Fibroblast of pulmonary artery (primary cell): Measurements from ENCODE around the gene FHL2.

ENCODE experiments used
- DNase-seq: peaks from one replicate; pipeline ENCODE4 v3.0.0-alpha.2; 2010; ENCODE audit warnings: low read depth
- H3K4me3 ChIP-seq: replicated peaks from 2 replicates; pipeline ENCODE4 v1.5.1; 2011; ENCODE audit warnings: low read depth, mild to moderate bottlenecking, control low read depth, low read length, moderate library complexity
- TF ChIP-seq, protein P1 (sequence below): IDR thresholded peaks from 2 replicates; pipeline ENCODE4 v1.5.1; 2011; ENCODE audit warnings: mild to moderate bottlenecking, control low read depth, low read length, inconsistent platforms; ENCODE audit errors: missing control alignments

The FHL2 gene

DNA sequence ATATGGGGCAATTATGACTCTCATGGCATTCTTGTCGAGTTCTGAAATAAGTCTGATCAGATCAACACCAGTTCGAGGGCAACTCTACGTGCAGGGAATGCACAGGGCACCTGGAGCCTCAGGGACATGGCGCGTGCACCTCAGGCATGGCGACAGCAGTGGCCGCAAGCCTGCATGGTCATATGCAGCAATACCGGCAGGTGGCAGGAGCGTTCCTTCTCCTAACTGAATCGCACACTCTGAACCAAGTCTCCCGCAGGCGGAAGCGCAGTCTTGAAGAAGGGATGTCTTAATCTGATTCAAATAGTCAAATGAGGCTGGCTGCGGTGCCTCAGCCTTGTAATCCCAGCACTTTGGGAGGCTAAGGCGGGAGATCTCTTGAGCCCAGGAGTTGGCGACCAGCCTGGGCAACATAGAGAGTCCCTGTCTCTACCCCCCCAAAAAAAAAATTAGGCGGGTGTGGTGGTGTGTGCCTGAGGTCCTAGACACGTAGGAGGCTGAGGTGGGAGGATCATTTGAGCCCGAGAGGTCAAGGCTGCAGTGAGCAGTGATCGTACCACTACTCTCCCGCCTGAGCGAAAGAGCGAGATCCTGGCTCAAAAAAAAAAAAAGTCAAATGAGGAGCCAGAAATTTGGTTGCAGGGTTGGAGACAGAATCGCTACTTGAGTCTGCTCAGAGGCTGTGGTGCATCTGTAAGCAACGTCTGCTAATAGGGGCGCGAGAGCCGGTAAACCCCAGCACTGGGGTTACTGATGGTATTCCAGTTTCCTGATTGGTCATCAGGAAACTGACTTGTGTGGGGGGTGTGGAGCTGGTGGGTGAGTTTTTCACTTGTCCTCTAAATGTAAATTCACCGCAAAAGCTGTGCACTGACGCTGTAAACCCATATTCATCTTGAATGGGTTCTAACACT is 28.8 kb downstream of the FHL2 start:
- TF ChIP-seq, protein P1, sequence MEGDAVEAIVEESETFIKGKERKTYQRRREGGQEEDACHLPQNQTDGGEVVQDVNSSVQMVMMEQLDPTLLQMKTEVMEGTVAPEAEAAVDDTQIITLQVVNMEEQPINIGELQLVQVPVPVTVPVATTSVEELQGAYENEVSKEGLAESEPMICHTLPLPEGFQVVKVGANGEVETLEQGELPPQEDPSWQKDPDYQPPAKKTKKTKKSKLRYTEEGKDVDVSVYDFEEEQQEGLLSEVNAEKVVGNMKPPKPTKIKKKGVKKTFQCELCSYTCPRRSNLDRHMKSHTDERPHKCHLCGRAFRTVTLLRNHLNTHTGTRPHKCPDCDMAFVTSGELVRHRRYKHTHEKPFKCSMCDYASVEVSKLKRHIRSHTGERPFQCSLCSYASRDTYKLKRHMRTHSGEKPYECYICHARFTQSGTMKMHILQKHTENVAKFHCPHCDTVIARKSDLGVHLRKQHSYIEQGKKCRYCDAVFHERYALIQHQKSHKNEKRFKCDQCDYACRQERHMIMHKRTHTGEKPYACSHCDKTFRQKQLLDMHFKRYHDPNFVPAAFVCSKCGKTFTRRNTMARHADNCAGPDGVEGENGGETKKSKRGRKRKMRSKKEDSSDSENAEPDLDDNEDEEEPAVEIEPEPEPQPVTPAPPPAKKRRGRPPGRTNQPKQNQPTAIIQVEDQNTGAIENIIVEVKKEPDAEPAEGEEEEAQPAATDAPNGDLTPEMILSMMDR: peak; percentile 89
- DNase-seq: peak; percentile 92
- H3K4me3 ChIP-seq: no peak overlapping the region

DNA sequence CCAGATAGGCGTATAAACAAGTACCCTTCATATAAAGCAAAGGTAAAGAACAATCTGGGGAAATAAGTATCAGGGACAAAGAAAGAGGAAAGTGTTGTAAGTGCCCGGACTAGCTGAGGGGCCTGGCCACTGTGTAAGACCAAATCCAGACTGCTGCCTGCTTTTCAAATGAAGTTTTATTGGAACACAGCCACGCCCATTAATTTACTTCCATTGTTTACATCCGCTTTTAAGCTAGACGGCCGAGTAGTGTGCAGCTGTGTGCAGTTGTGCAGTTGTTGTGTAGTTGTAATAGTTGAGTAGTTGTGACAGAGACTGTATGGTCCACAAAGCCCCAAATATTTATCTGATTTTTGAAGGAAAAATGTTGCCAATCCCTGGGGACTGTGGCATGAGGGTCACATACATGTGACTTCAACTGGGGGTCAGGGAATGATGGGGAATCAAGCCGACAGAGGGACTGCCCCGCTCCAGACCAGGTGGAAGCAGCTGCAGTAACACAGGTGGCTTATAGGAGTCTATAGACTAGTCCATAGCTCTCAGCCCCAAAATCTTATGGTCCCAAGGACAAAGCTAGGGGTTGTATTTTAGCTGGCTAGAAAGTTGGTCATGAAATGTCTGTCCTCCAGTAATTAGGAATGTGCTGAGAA is 30.0 kb downstream of the FHL2 start:
- DNase-seq: no peak
- no peak overlapping the region for H3K4me3 ChIP-seq
- TF ChIP-seq, protein P1: no peak

DNA sequence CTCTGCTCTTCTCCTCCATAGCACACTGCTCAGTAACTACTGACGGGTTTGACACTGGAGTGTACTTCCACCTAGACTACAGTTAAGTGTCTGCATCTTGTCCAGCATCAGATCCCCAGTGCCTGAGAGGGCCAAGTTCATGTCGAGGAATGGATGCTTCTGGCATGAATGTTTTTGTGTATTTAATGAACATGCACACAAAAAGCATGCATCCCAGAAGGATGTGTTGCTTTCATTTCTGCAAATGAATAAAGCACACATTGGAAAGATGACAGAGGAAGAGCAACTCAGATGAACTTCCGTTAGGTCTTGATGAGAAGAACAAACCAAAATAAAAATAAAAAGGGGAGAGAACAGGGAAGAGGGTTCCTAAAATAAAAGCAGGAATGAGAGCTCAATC is 33.6 kb downstream of the FHL2 start:
- no peak for DNase-seq
- no peak overlapping the region for H3K4me3 ChIP-seq
- TF ChIP-seq, protein P1: no peak

DNA sequence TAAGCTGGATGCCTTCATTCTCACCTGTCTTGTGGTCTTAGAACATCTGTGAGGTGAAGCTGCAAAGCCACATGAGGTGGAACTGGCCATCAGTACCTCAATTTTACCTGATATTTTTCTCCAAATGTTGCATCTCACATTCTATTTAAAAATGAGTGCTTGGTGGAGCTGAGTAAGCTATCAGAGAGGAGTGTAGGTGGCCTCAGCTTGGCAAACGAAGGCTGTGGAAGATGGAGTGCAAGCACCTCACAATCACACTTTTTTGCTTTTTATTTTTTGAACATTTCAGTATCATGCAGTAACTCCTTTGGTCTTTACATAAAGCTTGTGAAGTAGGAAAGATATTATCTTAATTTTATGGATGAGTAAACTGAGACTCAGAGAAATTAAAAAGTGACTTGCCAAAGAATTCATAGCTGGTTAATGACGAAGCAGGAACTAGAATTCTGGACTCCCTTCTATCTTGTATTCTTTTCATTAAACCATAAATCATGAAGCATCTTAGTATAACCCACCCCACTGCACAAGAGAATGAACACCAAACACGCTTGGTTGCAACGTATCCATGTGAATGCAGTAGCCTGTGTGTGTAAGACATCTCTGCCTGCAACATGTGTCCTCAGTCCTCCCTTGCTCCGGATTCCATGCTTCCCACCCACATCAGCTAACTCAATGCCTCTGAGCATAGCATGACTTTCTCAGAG is 34.3 kb downstream of the FHL2 start:
- H3K4me3 ChIP-seq: no peak overlapping the region
- TF ChIP-seq, protein P1: no peak
- no peak for DNase-seq

DNA sequence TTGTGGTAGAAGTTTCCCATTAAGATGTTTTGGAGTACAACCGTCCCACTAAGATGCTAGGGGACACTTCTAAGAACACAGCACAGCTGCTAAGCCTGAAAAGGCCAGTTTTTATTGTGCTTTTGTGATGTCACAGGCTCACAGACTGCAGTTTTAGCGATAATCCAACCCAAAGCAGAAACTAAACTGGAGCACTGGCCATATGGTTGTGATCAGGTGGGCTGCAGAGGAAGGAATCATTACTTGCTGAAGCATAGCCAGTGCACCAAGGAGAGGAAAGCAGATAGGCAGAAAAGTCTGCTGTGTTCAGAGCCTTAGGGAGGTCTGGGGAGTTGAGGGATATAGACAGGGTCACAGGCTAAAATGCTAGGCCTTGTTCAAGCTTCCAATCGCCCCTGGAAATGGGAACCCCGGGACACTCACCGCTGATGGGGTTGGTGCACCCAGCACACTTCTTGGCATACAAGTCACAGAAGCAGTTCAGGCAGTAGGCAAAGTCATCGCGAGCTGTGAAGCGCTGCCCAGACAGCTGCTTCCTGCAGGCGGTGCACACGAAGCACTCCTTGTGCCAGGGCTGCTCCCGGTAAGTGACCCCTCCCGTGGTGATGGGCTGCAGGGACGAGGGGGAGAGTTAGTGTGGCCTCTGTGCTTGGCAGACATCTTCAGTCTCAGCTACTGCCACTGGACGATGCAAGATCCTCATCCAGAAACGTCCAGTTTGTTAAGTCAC is 35.8 kb downstream of the FHL2 start:
- no peak overlapping the region for H3K4me3 ChIP-seq
- TF ChIP-seq, protein P1: no peak
- DNase-seq: no peak

DNA sequence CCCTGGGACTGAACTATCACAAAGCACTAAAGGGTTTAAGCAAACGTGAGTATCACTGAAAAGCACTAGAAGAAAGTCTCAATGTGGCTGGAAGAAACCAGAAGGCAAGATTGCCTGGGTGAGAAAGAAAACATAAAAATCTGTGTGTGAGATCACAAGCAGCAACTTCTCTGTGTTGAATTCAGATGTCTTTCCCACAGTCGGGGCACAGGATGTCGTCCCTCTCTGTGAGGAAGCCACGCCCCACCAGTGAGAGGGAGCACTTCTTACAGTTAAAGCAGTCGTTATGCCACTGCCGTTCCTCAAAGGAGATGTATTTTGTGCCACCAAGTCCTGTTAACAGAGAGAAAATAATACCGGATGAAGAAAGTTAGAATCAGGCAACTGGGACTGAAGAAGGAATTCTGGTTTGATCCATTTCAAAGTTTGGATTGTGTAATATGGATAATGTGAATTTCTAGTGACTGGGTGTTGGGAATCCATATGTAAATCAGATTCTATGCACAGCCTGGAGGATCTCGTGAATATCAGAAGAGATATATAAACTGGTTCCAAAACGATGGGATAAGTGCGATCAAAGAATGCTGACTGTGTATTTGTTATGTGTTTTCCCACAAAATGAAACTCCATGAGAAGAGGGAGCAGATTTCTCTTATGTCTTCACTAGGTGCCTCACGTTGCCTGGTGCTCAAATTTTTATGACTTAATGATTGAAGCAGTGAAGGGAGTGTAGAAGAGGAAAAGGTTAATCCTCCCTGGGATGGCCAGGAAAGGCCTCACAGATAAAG is 37.6 kb downstream of the FHL2 start:
- TF ChIP-seq, protein P1: no peak
- H3K4me3 ChIP-seq: no peak overlapping the region
- no peak for DNase-seq
